Measurements from ENCODE around the gene KLHDC8A. TPM values are rescaled to one million over a fixed set of nuclear protein-coding genes. Genes with fewer than 3 reads are reported as not detected.

The KLHDC8A gene
- total and polyA plus RNA-seq, 9 of the 15 experiments (the other 6 are each of a cell fraction or from before 2014, with no cell fraction given), result 0.01 to 0.54 (median 0.04) TPM; not detected in 6

DNA sequence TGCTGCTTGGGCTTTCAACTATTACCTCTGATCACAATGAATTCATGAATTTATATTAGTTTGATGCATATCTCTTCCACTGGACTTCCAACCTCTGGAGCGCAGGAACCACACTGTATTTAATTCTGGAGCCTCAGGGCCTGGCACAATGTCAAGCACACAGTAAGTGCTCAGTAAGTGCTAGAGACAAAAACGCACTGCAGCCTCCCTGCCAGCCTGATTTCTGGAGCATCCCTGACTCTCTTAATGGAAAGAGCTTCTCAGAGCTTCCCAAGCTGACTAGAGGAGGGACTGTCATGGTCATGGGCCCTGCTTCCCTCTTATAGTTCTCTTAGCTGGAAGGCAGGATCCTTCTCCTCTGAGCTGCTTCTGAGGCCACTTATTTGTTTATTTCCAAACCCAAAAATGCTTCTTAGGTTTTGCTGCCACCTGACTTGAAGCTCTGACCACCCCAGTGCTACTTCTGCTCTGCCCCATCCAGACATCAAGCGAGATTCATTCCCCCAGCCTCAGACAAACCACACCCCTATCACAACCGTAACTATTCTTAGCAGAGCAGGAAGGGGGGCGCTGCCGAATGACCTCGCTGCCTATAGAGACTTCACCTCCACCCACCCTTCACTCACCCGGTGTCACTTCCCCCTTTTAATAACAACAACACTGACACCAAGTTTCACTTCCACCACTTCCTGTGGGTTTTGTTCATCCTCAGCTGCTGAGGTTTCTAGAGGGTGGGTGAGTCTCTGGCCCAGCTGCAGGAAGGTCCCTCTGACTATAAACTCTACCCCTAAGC, 68.8 kb downstream of the KLHDC8A start (continued):
- TF ChIP-seq ZNF282 (CRISPR knock-in tag; IDR thresholded peaks at IDR 0.05) (no peak), CXXC5 (CRISPR knock-in tag; IDR thresholded peaks at IDR 0.05) (no peak; the same call in 1 of the 2 replicates), SIN3A (IDR thresholded peaks at IDR 0.05; ENCODE audit: borderline replicate concordance in 2 of 2, control insufficient read depth in 1 of 2, low read depth in 2 of 2, low read length in 2 of 2) (no peak), GABPB1 (CRISPR knock-in tag; IDR thresholded peaks at IDR 0.05) (peak; percentile 71; the same call in 1 of the 2 replicates), PTRF (tag; IDR thresholded peaks at IDR 0.05) (no peak), ZC3H4 (CRISPR knock-in tag; IDR thresholded peaks at IDR 0.05; ENCODE audit: borderline replicate concordance) (no peak), TAF15 (IDR thresholded peaks at IDR 0.05; ENCODE audit: low read depth, low read length) (no peak), MEF2D (tag; conservative IDR thresholded peaks at IDR 0.05; ENCODE audit: low read depth) (peak; percentile 62; the same call in 1 of the 2 replicates), ARID1B (IDR thresholded peaks at IDR 0.05) (0 out of 2 replicates have a peak, but pooled peaks have one; percentile 15)
- TF ChIP-seq, protein P1, sequence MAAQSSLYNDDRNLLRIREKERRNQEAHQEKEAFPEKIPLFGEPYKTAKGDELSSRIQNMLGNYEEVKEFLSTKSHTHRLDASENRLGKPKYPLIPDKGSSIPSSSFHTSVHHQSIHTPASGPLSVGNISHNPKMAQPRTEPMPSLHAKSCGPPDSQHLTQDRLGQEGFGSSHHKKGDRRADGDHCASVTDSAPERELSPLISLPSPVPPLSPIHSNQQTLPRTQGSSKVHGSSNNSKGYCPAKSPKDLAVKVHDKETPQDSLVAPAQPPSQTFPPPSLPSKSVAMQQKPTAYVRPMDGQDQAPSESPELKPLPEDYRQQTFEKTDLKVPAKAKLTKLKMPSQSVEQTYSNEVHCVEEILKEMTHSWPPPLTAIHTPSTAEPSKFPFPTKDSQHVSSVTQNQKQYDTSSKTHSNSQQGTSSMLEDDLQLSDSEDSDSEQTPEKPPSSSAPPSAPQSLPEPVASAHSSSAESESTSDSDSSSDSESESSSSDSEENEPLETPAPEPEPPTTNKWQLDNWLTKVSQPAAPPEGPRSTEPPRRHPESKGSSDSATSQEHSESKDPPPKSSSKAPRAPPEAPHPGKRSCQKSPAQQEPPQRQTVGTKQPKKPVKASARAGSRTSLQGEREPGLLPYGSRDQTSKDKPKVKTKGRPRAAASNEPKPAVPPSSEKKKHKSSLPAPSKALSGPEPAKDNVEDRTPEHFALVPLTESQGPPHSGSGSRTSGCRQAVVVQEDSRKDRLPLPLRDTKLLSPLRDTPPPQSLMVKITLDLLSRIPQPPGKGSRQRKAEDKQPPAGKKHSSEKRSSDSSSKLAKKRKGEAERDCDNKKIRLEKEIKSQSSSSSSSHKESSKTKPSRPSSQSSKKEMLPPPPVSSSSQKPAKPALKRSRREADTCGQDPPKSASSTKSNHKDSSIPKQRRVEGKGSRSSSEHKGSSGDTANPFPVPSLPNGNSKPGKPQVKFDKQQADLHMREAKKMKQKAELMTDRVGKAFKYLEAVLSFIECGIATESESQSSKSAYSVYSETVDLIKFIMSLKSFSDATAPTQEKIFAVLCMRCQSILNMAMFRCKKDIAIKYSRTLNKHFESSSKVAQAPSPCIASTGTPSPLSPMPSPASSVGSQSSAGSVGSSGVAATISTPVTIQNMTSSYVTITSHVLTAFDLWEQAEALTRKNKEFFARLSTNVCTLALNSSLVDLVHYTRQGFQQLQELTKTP (IDR thresholded peaks at IDR 0.05; ENCODE audit: low read depth in 1 of 2, partially characterized antibody in 2 of 2), result no peak
- TF ChIP-seq, protein P2, sequence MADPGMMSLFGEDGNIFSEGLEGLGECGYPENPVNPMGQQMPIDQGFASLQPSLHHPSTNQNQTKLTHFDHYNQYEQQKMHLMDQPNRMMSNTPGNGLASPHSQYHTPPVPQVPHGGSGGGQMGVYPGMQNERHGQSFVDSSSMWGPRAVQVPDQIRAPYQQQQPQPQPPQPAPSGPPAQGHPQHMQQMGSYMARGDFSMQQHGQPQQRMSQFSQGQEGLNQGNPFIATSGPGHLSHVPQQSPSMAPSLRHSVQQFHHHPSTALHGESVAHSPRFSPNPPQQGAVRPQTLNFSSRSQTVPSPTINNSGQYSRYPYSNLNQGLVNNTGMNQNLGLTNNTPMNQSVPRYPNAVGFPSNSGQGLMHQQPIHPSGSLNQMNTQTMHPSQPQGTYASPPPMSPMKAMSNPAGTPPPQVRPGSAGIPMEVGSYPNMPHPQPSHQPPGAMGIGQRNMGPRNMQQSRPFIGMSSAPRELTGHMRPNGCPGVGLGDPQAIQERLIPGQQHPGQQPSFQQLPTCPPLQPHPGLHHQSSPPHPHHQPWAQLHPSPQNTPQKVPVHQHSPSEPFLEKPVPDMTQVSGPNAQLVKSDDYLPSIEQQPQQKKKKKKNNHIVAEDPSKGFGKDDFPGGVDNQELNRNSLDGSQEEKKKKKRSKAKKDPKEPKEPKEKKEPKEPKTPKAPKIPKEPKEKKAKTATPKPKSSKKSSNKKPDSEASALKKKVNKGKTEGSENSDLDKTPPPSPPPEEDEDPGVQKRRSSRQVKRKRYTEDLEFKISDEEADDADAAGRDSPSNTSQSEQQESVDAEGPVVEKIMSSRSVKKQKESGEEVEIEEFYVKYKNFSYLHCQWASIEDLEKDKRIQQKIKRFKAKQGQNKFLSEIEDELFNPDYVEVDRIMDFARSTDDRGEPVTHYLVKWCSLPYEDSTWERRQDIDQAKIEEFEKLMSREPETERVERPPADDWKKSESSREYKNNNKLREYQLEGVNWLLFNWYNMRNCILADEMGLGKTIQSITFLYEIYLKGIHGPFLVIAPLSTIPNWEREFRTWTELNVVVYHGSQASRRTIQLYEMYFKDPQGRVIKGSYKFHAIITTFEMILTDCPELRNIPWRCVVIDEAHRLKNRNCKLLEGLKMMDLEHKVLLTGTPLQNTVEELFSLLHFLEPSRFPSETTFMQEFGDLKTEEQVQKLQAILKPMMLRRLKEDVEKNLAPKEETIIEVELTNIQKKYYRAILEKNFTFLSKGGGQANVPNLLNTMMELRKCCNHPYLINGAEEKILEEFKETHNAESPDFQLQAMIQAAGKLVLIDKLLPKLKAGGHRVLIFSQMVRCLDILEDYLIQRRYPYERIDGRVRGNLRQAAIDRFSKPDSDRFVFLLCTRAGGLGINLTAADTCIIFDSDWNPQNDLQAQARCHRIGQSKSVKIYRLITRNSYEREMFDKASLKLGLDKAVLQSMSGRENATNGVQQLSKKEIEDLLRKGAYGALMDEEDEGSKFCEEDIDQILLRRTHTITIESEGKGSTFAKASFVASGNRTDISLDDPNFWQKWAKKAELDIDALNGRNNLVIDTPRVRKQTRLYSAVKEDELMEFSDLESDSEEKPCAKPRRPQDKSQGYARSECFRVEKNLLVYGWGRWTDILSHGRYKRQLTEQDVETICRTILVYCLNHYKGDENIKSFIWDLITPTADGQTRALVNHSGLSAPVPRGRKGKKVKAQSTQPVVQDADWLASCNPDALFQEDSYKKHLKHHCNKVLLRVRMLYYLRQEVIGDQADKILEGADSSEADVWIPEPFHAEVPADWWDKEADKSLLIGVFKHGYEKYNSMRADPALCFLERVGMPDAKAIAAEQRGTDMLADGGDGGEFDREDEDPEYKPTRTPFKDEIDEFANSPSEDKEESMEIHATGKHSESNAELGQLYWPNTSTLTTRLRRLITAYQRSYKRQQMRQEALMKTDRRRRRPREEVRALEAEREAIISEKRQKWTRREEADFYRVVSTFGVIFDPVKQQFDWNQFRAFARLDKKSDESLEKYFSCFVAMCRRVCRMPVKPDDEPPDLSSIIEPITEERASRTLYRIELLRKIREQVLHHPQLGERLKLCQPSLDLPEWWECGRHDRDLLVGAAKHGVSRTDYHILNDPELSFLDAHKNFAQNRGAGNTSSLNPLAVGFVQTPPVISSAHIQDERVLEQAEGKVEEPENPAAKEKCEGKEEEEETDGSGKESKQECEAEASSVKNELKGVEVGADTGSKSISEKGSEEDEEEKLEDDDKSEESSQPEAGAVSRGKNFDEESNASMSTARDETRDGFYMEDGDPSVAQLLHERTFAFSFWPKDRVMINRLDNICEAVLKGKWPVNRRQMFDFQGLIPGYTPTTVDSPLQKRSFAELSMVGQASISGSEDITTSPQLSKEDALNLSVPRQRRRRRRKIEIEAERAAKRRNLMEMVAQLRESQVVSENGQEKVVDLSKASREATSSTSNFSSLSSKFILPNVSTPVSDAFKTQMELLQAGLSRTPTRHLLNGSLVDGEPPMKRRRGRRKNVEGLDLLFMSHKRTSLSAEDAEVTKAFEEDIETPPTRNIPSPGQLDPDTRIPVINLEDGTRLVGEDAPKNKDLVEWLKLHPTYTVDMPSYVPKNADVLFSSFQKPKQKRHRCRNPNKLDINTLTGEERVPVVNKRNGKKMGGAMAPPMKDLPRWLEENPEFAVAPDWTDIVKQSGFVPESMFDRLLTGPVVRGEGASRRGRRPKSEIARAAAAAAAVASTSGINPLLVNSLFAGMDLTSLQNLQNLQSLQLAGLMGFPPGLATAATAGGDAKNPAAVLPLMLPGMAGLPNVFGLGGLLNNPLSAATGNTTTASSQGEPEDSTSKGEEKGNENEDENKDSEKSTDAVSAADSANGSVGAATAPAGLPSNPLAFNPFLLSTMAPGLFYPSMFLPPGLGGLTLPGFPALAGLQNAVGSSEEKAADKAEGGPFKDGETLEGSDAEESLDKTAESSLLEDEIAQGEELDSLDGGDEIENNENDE (IDR thresholded peaks at IDR 0.05; ENCODE audit: low read depth, low read length), result no peak
